ENCODE measurements around the gene AGRN. TPM values are rescaled to one million over a fixed set of nuclear protein-coding genes. Genes with fewer than 3 reads are reported as not detected.
"Not testable (repeated sequence)": the region's sequence is repeated elsewhere in the genome, so short reads cannot be mapped to it uniquely, and the experiment has no call there.

Gene AGRN
- total and polyA plus RNA-seq, 4 donors = 1.8 to 22.4 (median 16.9) TPM

DNA sequence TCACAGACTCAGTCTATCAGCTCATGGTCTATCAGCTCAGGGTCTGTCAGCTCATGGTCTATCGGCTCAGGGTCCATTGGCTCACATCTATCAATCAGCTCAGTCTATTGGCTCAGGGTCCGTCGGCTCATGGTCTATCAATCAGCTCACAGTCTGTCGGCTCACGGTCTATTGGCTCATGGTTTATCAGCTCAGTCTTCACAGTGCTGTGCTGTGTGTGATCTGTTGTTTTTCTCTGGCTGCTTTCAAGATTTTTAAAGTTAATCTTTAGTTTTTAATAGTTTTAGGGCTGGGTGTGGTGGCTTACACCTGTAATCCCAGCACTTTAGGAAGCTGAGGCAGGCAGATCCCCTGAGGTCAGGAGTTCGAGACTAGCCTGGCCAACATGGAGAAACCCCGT is 81.6 kb downstream of the AGRN start:
- no peak overlapping the region for H3K9ac ChIP-seq (ENCODE audit: low read depth in 1 of 2, low read length in 2 of 2)
- no peaks in the 10 kb centered on the region for H3K36me3 ChIP-seq (ENCODE audit: control insufficient read depth in 4 of 4, insufficient read depth in 3 of 4, low read depth in 1 of 4, low read length in 3 of 4)
- H3K4me3 ChIP-seq (ENCODE audit: low read depth in 1 of 3, low read length in 3 of 3) = no peak overlapping the region
- TF ChIP-seq EGR1 (IDR thresholded peaks at IDR 0.05; ENCODE audit: low read depth in 2 of 2) = no peak
- TF ChIP-seq JUND (IDR thresholded peaks at IDR 0.05) = no peak
- TF ChIP-seq NR2F2 (IDR thresholded peaks at IDR 0.05) = no peak
- no peak for TF ChIP-seq FOXA1 (IDR thresholded peaks at IDR 0.05)
- TF ChIP-seq, protein P1, sequence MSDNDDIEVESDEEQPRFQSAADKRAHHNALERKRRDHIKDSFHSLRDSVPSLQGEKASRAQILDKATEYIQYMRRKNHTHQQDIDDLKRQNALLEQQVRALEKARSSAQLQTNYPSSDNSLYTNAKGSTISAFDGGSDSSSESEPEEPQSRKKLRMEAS (IDR thresholded peaks at IDR 0.05) = no peak
- no peak for TF ChIP-seq FOXA2 (IDR thresholded peaks at IDR 0.05)
- TF ChIP-seq HNF4A (conservative IDR thresholded peaks at IDR 0.05) = no peak
- no peak for TF ChIP-seq ZBTB33 (IDR thresholded peaks at IDR 0.05)
- TF ChIP-seq SP1 (IDR thresholded peaks at IDR 0.05) = no peak
- TF ChIP-seq ATF3 (IDR thresholded peaks at IDR 0.05) = no peak
- TF ChIP-seq HNF4G (IDR thresholded peaks at IDR 0.05) = no peak
- TF ChIP-seq, protein P2, sequence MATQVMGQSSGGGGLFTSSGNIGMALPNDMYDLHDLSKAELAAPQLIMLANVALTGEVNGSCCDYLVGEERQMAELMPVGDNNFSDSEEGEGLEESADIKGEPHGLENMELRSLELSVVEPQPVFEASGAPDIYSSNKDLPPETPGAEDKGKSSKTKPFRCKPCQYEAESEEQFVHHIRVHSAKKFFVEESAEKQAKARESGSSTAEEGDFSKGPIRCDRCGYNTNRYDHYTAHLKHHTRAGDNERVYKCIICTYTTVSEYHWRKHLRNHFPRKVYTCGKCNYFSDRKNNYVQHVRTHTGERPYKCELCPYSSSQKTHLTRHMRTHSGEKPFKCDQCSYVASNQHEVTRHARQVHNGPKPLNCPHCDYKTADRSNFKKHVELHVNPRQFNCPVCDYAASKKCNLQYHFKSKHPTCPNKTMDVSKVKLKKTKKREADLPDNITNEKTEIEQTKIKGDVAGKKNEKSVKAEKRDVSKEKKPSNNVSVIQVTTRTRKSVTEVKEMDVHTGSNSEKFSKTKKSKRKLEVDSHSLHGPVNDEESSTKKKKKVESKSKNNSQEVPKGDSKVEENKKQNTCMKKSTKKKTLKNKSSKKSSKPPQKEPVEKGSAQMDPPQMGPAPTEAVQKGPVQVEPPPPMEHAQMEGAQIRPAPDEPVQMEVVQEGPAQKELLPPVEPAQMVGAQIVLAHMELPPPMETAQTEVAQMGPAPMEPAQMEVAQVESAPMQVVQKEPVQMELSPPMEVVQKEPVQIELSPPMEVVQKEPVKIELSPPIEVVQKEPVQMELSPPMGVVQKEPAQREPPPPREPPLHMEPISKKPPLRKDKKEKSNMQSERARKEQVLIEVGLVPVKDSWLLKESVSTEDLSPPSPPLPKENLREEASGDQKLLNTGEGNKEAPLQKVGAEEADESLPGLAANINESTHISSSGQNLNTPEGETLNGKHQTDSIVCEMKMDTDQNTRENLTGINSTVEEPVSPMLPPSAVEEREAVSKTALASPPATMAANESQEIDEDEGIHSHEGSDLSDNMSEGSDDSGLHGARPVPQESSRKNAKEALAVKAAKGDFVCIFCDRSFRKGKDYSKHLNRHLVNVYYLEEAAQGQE (IDR thresholded peaks at IDR 0.05) = no peak
- TF ChIP-seq RXRA (IDR thresholded peaks at IDR 0.05) = no peak
- no peak for TF ChIP-seq YY1 (IDR thresholded peaks at IDR 0.05)
- TF ChIP-seq GABPA (IDR thresholded peaks at IDR 0.05 in 1 of 2, conservative IDR thresholded peaks at IDR 0.05 in 1 of 2) = no peak
- TF ChIP-seq RAD21 (IDR thresholded peaks at IDR 0.05) = no peak
- TF ChIP-seq TAF1 (conservative IDR thresholded peaks at IDR 0.05) = no peak
- H3K27me3 ChIP-seq (ENCODE audit: control insufficient read depth in 4 of 4, insufficient read depth in 4 of 4, low read length in 3 of 4) = no peaks in the 10 kb centered on the region
- no peaks in the 10 kb centered on the region for H3K9me3 ChIP-seq (ENCODE audit: control insufficient read depth in 4 of 4, low read length in 3 of 4)
- no peak for DNase-seq (ENCODE audit: low spot score)
- whole genome bisulfite sequencing = 86% methylated on average over 7 of the region's 7 CpGs
- no peaks in the 10 kb centered on the region for H3K4me1 ChIP-seq (ENCODE audit: control insufficient read depth in 4 of 4, insufficient read depth in 4 of 4, low read length in 3 of 4)
- no peak overlapping the region for H3K27ac ChIP-seq (ENCODE audit: low read depth in 1 of 2, low read length in 2 of 2)

GRCh38 chr1:1104152-1104551 is 84.2 kb downstream of the AGRN start:
- H3K4me3 ChIP-seq (ENCODE audit: low read depth in 1 of 3, low read length in 3 of 3); H3K27me3 ChIP-seq (ENCODE audit: control insufficient read depth in 4 of 4, insufficient read depth in 4 of 4, low read length in 3 of 4); H3K9me3 ChIP-seq (ENCODE audit: control insufficient read depth in 4 of 4, low read length in 3 of 4); DNase-seq (ENCODE audit: low spot score); H3K4me1 ChIP-seq (ENCODE audit: control insufficient read depth in 4 of 4, insufficient read depth in 4 of 4, low read length in 3 of 4); H3K36me3 ChIP-seq (ENCODE audit: control insufficient read depth in 4 of 4, insufficient read depth in 3 of 4, low read depth in 1 of 4, low read length in 3 of 4); H3K27ac ChIP-seq (ENCODE audit: low read depth in 1 of 2, low read length in 2 of 2); H3K9ac ChIP-seq (ENCODE audit: low read depth in 1 of 2, low read length in 2 of 2): not testable (repeated sequence)
- 79% methylated on average over 6 of the region's 6 CpGs for WGBS

Small RNA genes within 50 kb of the gene (small RNA-seq; reads per million reads assigned to genes)
- not detected for gene AL645608.3

Other genes starting within 250 kb of the AGRN start
- 1 to 10 TPM; 1.2 to 1.3 TPM for gene SAMD11, start 96.2 kb upstream of the AGRN start, total RNA-seq
- gene SAMD11, start 96.2 kb upstream of the AGRN start, polyA plus RNA-seq = 1 to 10 TPM in 1 of 2 donors, under 1 TPM in 1; 0.51 to 4.1 TPM
- 10 to 100 TPM; 28.7 to 34.5 TPM for gene NOC2L, start 60.9 kb upstream of the AGRN start, total RNA-seq
- gene NOC2L, start 60.9 kb upstream of the AGRN start, polyA plus RNA-seq = 10 to 100 TPM; 17.1 to 31.3 TPM
- gene KLHL17, start 59.5 kb upstream of the AGRN start, total RNA-seq = 1 to 10 TPM in 1 of 2 donors, under 1 TPM in 1; 0.98 to 5.4 TPM
- 1 to 10 TPM; 1.2 to 3.0 TPM for gene KLHL17, start 59.5 kb upstream of the AGRN start, polyA plus RNA-seq
- gene PLEKHN1, start 53.6 kb upstream of the AGRN start, total RNA-seq = under 1 TPM in 1 of 2 donors, not detected in 1; 0.17 TPM
- under 1 TPM in 1 of 2 donors, not detected in 1; 0.18 TPM for gene PLEKHN1, start 53.6 kb upstream of the AGRN start, polyA plus RNA-seq
- gene PERM1, start 38.0 kb upstream of the AGRN start, total RNA-seq = under 1 TPM in 1 of 2 donors, not detected in 1; under 0.01 TPM
- gene PERM1, start 38.0 kb upstream of the AGRN start, polyA plus RNA-seq = under 1 TPM in 1 of 2 donors, not detected in 1; 0.06 TPM
- 1 to 10 TPM in 1 of 2 donors, under 1 TPM in 1; 0.93 to 1.7 TPM for gene HES4, start 20.0 kb upstream of the AGRN start, total RNA-seq
- gene HES4, start 20.0 kb upstream of the AGRN start, polyA plus RNA-seq = 1 to 10 TPM; 1.7 to 1.9 TPM
- gene ISG15, start 6.6 kb upstream of the AGRN start, total RNA-seq = 10 to 100 TPM in 1 of 2 donors, 1 to 10 TPM in 1; 9.3 to 30.1 TPM
- 10 to 100 TPM; 82.8 to 89.4 TPM for gene ISG15, start 6.6 kb upstream of the AGRN start, polyA plus RNA-seq
- under 1 TPM in 1 of 2 donors, not detected in 1; 0.14 TPM for gene RNF223, start 54.2 kb downstream of the AGRN start, total RNA-seq
- gene RNF223, start 54.2 kb downstream of the AGRN start, polyA plus RNA-seq = not detected
- 1 to 10 TPM; 3.9 to 7.0 TPM for gene C1orf159, start 96.0 kb downstream of the AGRN start, total RNA-seq
- gene C1orf159, start 96.0 kb downstream of the AGRN start, polyA plus RNA-seq = 1 to 10 TPM; 4.5 to 4.8 TPM
- gene TTLL10, start 153.8 kb downstream of the AGRN start, total RNA-seq = not detected
- gene TTLL10, start 153.8 kb downstream of the AGRN start, polyA plus RNA-seq = not detected
- gene TNFRSF18, start 186.5 kb downstream of the AGRN start, total RNA-seq = under 1 TPM in 1 of 2 donors, not detected in 1; 0.19 TPM
- under 1 TPM; 0.17 to 0.24 TPM for gene TNFRSF18, start 186.5 kb downstream of the AGRN start, polyA plus RNA-seq
- under 1 TPM in 1 of 2 donors, not detected in 1; 0.08 TPM for gene TNFRSF4, start 194.0 kb downstream of the AGRN start, total RNA-seq
- under 1 TPM; 0.15 to 0.35 TPM for gene TNFRSF4, start 194.0 kb downstream of the AGRN start, polyA plus RNA-seq
- 10 to 100 TPM; 48.7 to 92.5 TPM for gene SDF4, start 211.9 kb downstream of the AGRN start, total RNA-seq
- 100 to 1,000 TPM in 1 of 2 donors, 10 to 100 TPM in 1; 59.3 to 180 TPM for gene SDF4, start 211.9 kb downstream of the AGRN start, polyA plus RNA-seq
- gene B3GALT6, start 212.1 kb downstream of the AGRN start, total RNA-seq = 1 to 10 TPM; 8.9 to 9.0 TPM
- 1 to 10 TPM; 1.2 to 7.7 TPM for gene B3GALT6, start 212.1 kb downstream of the AGRN start, polyA plus RNA-seq
- not detected for gene C1QTNF12, start 226.6 kb downstream of the AGRN start, total RNA-seq
- under 1 TPM; 0.39 to 0.40 TPM for gene C1QTNF12, start 226.6 kb downstream of the AGRN start, polyA plus RNA-seq